Adrenal gland (tissue), 5 donors: ENCODE results near the gene IQCE.

Experiments
- POLR2A ChIP-seq, 2 donors: fragments of 450-650 bp; IDR thresholded peaks; one replicate each; pipeline ENCODE4 v1.6.1; 2017; ENCODE audit warnings: antibody characterized with exemption in 2 of 2, mild to moderate bottlenecking in 2 of 2, moderate library complexity in 1 of 2
- TF ChIP-seq, protein P1 (sequence below), 6 experiments: fragments of 450-650 bp in 4 of 6; fragments of 200-600 bp in 2 of 6; sonication (generic) in 1 of 6; IDR thresholded peaks; 1 replicate in 5 of 6; 2 replicates in 1 of 6; pipeline versions ENCODE4 v1.5.1 to v1.8.0; 2016 to 2021; ENCODE audit warnings: antibody characterized with exemption in 6 of 6, mild to moderate bottlenecking in 2 of 6, moderate library complexity in 1 of 6
- donor health status: DM: no; HTN: no; CAD: no.

DNA sequence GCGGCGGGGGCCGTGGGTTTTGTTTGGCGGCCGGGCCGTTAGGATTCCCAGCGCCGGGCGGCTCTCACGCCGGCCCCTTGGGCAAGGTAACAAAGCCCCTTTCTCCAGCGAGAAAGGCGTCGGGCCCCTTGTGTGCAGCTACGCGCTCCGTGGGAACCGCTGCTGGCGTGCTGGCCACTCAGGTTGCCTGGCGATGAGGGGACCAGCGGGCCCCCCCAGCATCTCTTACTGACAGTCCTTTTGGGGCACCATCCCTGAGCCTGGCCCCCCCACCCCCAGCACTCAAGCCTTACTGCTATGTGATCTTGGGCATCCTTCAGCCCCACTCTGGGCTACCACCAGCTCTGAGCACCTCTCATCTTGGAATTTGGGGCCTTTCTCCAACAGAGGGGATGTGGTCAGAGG, 37.4 kb upstream of the IQCE start:
- TF ChIP-seq, protein P1, sequence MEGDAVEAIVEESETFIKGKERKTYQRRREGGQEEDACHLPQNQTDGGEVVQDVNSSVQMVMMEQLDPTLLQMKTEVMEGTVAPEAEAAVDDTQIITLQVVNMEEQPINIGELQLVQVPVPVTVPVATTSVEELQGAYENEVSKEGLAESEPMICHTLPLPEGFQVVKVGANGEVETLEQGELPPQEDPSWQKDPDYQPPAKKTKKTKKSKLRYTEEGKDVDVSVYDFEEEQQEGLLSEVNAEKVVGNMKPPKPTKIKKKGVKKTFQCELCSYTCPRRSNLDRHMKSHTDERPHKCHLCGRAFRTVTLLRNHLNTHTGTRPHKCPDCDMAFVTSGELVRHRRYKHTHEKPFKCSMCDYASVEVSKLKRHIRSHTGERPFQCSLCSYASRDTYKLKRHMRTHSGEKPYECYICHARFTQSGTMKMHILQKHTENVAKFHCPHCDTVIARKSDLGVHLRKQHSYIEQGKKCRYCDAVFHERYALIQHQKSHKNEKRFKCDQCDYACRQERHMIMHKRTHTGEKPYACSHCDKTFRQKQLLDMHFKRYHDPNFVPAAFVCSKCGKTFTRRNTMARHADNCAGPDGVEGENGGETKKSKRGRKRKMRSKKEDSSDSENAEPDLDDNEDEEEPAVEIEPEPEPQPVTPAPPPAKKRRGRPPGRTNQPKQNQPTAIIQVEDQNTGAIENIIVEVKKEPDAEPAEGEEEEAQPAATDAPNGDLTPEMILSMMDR (IDR thresholded peaks at IDR 0.05): no peak
- TF ChIP-seq POLR2A (IDR thresholded peaks at IDR 0.05): no peak
